Activated naive CD4-positive, alpha-beta T cell (primary cell): ENCODE results near the gene MICAL2.

Source experiments
- DNase-seq, 4 experiments: peaks; one replicate each; lab custom pipeline; 2025; lab: John Stamatoyannopoulos, UW

Gene MICAL2

GRCh38 chr11:12171921-12172320 is 61.5 kb downstream of the MICAL2 start:
- DNase-seq, result no peak

- no peak for DNase-seq
Measured at GRCh38 chr11:12172493-12173013, 62.2 kb downstream of the MICAL2 start.

- no peak for DNase-seq
Measured at GRCh38 chr11:12173111-12173510, 62.7 kb downstream of the MICAL2 start.

- no peak for DNase-seq
Measured at GRCh38 chr11:12174128-12174476, 63.7 kb downstream of the MICAL2 start.

- no peak for DNase-seq
Measured at GRCh38 chr11:12174477-12175143, 64.2 kb downstream of the MICAL2 start.

- DNase-seq, result no peak
Measured at GRCh38 chr11:12175694-12176241, 65.4 kb downstream of the MICAL2 start.

- DNase-seq, result no peak
Measured at GRCh38 chr11:12176410-12176809, 66.0 kb downstream of the MICAL2 start.

GRCh38 chr11:12177739-12178338 is 67.4 kb downstream of the MICAL2 start:
- no peak for DNase-seq

- no peak for DNase-seq
Measured at GRCh38 chr11:12179019-12179418, 68.6 kb downstream of the MICAL2 start.

GRCh38 chr11:12179531-12179930 is 69.1 kb downstream of the MICAL2 start:
- no peak for DNase-seq

GRCh38 chr11:12180257-12181205 is 70.1 kb downstream of the MICAL2 start:
- DNase-seq, result no peak

GRCh38 chr11:12182302-12182675 is 71.9 kb downstream of the MICAL2 start:
- DNase-seq, result no peak

- no peak for DNase-seq
Measured at GRCh38 chr11:12182676-12183541, 72.5 kb downstream of the MICAL2 start.

- DNase-seq, result no peak
Measured at GRCh38 chr11:12183827-12184620, 73.6 kb downstream of the MICAL2 start.

- no peak for DNase-seq
Measured at GRCh38 chr11:12184699-12185098, 74.3 kb downstream of the MICAL2 start.

GRCh38 chr11:12185106-12185690 is 74.8 kb downstream of the MICAL2 start:
- no peak for DNase-seq

- DNase-seq, result no peak
Measured at GRCh38 chr11:12185914-12186313, 75.5 kb downstream of the MICAL2 start.

GRCh38 chr11:12186701-12187100 is 76.3 kb downstream of the MICAL2 start:
- DNase-seq, result no peak

GRCh38 chr11:12187399-12187798 is 77.0 kb downstream of the MICAL2 start:
- no peak for DNase-seq
